ENCODE data around the gene UBA1.

The UBA1 gene

DNA sequence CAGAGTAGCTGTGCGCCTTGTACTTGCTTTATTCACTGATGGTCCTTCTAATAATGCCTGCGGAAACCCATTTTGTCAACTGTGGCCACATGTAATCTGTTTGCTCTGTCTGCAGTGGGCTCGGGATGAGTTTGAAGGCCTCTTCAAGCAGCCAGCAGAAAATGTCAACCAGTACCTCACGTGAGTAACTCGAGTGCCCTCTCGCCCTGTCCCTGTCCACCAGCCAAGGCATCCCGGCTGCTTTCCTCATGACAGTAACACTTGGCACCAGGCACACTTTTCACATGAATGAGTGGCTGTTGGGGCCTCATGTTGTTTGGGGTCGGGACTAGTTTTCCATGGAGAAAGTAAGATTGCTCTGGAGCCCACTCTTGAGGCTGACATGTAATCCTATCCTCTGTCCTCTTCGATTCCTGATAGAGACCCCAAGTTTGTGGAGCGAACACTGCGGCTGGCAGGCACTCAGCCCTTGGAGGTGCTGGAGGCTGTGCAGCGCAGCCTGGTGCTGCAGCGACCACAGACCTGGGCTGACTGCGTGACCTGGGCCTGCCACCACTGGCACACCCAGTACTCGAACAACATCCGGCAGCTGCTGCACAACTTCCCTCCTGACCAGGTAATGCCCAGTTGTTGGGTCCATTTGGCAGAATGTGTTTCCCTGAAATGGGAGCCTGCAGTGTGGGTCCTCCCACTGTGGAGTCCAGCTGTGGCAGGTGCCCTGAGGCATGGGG lies 16.0 kb downstream of the UBA1 start:
- no peak for FAIRE-seq

GRCh38 chrX:47210661-47211425 lies 17.2 kb downstream of the UBA1 start:
- DNase-seq (ENCODE audit: extremely low spot score, insufficient read length, low read depth) (no peak), FAIRE-seq (no peak)

More for the DNA sequence above, 16.0 kb downstream of the UBA1 start:
- DNase-seq (ENCODE audit: extremely low spot score, insufficient read length, low read depth), result no peak

DNA sequence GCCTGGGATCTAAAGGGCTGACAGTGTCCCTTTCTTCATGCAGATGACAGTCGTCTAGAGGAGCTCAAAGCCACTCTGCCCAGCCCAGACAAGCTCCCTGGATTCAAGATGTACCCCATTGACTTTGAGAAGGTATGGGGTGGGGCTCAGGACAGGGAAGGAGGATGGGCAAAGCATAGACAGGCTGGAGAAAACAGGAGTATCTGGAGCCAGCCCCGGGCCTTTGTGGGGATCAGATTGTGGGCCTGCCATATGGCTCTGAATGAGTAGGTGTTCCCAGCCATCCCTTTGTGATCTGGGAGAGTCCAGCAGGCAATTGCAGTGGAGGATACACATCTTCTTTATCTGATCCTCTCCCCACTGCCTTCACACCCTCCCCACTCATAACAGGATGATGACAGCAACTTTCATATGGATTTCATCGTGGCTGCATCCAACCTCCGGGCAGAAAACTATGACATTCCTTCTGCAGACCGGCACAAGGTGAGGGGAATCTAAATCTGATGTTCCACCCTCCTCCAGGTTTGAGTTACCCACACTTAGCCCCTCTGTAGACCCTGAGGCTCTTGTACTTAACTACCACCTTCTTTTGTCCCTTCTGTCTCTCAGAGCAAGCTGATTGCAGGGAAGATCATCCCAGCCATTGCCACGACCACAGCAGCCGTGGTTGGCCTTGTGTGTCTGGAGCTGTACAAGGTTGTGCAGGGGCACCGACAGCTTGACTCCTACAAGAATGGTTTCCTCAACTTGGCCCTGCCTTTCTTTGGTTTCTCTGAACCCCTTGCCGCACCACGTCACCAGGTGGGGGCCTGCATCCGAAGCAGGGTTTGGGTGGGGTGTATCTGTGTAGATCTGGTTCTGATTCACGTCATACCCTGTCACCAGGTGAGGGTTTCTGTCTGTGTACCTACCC lies 19.0 kb downstream of the UBA1 start:
- no peak for FAIRE-seq
- DNase-seq (ENCODE audit: extremely low spot score, insufficient read length, low read depth), result no peak

GRCh38 chrX:47214435-47215077 lies 20.9 kb downstream of the UBA1 start:
- FAIRE-seq (no peak), DNase-seq (ENCODE audit: extremely low spot score, insufficient read length, low read depth) (no peak)

GRCh38 chrX:47215291-47215900 lies 21.8 kb downstream of the UBA1 start:
- FAIRE-seq, result no peak

GRCh38 chrX:47216393-47216925 lies 22.8 kb downstream of the UBA1 start:
- no peak for FAIRE-seq

More at GRCh38 chrX:47215291-47215900, 21.8 kb downstream of the UBA1 start:
- no peak for DNase-seq (ENCODE audit: extremely low spot score, insufficient read length, low read depth)

DNA sequence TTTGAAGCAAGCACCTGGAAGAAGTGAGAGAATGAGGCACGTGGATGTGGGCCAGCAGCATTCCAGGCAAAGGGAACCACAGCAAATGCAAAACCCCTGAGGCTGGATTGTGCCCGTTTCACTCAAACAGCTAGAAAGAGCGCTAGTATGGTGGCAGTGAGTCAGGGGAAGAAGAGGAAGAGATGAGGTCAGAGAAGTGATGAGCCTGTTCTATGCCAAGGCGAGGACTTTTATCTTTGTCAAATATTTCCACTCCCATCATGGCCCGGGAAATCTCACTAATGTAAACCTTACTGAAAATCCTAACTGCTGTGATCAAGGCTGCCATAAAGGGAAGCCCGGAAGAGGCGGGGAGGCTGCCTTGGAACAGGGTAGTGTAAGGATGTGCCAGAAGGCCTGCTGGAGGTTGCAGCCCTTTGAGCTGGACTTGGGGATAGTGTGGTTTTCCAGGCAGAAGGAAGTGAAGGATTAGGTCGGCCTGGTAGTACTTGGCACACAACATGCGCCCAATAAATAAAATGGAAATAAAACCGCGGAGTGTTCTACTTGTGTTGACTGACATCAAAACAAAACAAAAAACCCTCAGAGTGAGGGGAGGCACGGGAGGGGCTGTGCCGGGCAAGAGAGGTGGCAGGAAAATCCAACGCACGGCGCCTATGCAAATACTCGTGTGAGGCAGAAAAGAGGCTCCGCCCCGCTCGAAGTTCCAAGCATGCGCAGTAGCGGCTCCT lies 23.7 kb downstream of the UBA1 start:
- FAIRE-seq, result no peak

More at GRCh38 chrX:47216393-47216925, 22.8 kb downstream of the UBA1 start:
- no peak for DNase-seq (ENCODE audit: extremely low spot score, insufficient read length, low read depth)

DNA sequence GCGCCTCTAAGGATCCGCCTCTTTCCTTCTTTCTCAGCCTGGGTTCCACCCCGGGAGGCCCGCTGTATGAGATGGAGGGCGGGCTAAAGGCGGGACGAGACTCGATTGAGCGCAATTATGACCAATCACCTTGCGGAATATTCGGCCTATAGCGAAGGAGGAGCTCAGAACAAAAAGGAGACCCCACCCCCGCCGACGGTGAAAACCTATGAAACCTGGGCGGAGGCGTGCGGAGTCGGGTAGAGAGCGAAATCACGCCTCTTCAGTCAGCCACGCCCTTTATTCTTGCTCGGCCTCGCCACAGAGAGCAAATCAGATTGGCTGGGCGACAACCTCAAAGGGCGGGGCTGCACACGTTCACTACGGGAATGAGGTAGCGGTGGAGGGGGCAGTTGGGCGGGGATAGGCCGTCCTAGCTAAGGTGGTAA lies 24.2 kb downstream of the UBA1 start:
- DNase-seq (ENCODE audit: extremely low spot score, insufficient read length, low read depth) (peak; percentile 70), FAIRE-seq (peak; percentile 100)

More for the DNA sequence above, 23.7 kb downstream of the UBA1 start:
- DNase-seq (ENCODE audit: extremely low spot score, insufficient read length, low read depth), result no peak

DNA sequence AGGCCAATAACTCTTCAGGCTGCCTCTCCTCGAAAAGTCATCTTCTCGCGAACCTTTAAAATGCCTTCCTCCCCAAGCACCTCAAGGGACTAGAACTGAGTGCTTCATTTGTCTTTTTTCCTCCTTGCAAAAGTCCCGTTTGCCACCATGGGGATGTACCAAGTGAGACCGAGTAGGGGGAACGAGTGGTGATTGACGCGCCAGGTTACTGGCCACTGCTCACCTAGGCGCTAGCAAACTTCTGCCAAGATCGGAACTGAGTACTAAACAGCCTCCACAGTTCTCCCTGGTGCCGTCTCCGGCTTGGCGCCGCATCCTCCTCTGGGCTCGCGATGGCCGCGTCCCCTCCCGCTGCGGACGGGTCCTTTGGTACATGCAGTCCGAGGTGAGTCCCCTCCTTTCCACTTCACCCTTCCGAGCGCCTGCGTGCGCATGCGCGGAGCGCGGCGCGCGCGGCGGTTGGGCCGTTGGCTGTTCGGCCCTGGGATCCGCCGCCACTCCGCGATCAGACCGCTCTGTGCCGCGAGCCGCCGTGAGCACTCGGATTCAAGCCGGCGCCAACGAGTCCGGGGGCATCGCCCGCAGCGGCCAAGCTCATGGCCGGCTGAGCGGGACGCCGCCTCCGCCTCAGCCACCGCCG lies 24.8 kb downstream of the UBA1 start, which contains the start of gene CDK16:
Gene CDK16 (plus strand): TSS at position 402 of the 640 bp plus-strand sequence. CDS start 4,877 bp downstream, outside the sequence.
- FAIRE-seq (no peak), DNase-seq (ENCODE audit: extremely low spot score, insufficient read length, low read depth) (peak; percentile 57)

GRCh38 chrX:47218920-47219815 lies 25.5 kb downstream of the UBA1 start:
- DNase-seq (ENCODE audit: extremely low spot score, insufficient read length, low read depth), result no peak
- peak; percentile 62 for FAIRE-seq

- DNase-seq (ENCODE audit: extremely low spot score, insufficient read length, low read depth) (no peak), FAIRE-seq (no peak)
These were observed 28.1 kb downstream of the UBA1 start for GRCh38 chrX:47221756-47222155.

GRCh38 chrX:47222751-47223350 lies 29.2 kb downstream of the UBA1 start:
- FAIRE-seq (no peak), DNase-seq (ENCODE audit: extremely low spot score, insufficient read length, low read depth) (no peak)

GRCh38 chrX:47223476-47224250 lies 30.0 kb downstream of the UBA1 start:
- FAIRE-seq (no peak), DNase-seq (ENCODE audit: extremely low spot score, insufficient read length, low read depth) (no peak)

DNA sequence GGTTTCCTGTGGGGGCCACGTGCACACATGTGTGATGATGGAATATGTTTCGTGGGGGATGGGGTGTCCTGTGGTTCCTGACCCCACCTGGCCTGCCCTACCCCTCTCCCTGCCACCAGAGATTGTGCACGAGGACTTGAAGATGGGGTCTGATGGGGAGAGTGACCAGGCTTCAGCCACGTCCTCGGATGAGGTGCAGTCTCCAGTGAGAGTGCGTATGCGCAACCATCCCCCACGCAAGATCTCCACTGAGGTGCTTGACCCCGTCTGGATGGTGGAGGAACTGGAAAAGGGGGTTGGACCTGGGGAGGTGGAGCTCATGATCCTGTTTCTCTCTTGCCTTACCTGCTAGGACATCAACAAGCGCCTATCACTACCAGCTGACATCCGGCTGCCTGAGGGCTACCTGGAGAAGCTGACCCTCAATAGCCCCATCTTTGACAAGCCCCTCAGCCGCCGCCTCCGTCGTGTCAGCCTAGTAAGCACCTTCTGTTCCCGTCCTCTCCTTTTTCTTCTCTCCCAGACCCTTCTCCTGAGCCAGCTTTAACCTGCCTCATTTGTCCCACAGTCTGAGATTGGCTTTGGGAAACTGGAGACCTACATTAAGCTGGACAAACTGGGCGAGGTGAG lies 30.8 kb downstream of the UBA1 start:
- no peak for FAIRE-seq
- DNase-seq (ENCODE audit: extremely low spot score, insufficient read length, low read depth), result no peak

GRCh38 chrX:47224896-47225290 lies 31.3 kb downstream of the UBA1 start:
- FAIRE-seq (no peak), DNase-seq (ENCODE audit: extremely low spot score, insufficient read length, low read depth) (no peak)
